Brain microvascular endothelial cell (primary cell): ENCODE results near the gene ELMO2.

Experiments used
- DNase-seq: peaks from one replicate; pipeline ENCODE4 v3.0.0-alpha.2; 2020
- H3K27ac ChIP-seq: fragments of 250-450 bp; sonication (Bioruptor Pico); 2 replicates; pipeline ENCODE4 v1.5.1; 2020; ENCODE audit warnings: mild to moderate bottlenecking, moderate library complexity
- H3K27me3 ChIP-seq: fragments of 250-450 bp; sonication (Bioruptor Pico); replicated peaks from 2 replicates; pipeline ENCODE4 v1.5.1; 2020; ENCODE audit warnings: mild to moderate bottlenecking
- H3K36me3 ChIP-seq: fragments of 250-450 bp; sonication (Bioruptor Pico); replicated peaks from 2 replicates; pipeline ENCODE4 v1.5.1; 2020; ENCODE audit warnings: mild to moderate bottlenecking
- H3K4me3 ChIP-seq: 2 replicates; pipeline ENCODE4 v1.5.1; 2011; ENCODE audit warnings: low read depth, mild to moderate bottlenecking, control low read depth, low read length, moderate library complexity
- CTCF ChIP-seq: IDR thresholded peaks from 2 replicates; pipeline ENCODE4 v1.5.1; 2011; ENCODE audit warnings: low read depth, mild to moderate bottlenecking, moderate library complexity, low read length, control low read depth, inconsistent platforms; ENCODE audit errors: missing control alignments
- in situ Hi-C: cut with HindIII; loops from 2 replicates; pipeline ENCODE4 v1.10.0; 2017; ENCODE audit warnings: low sequenced_read_pairs, low pct_ligation_motif_present

Gene ELMO2

GRCh38 chr20:46350986-46351267 is 55.5 kb downstream of the ELMO2 start:
- TF ChIP-seq CTCF = no peak
- H3K4me3 ChIP-seq = no peak overlapping the region
- in situ Hi-C loops = no loop called here
- H3K27me3 ChIP-seq = no peaks in the 10 kb centered on the region
- H3K27ac ChIP-seq = peak overlapping the region; percentile 89
- H3K36me3 ChIP-seq = peaks cover 18% of the 10 kb centered on the region
- no peak for DNase-seq

- Histone ChIP-seq H3K27ac (peak overlapping the region; percentile 89), H3K36me3 (peaks cover 13% of the 10 kb centered on the region), H3K27me3 (no peaks in the 10 kb centered on the region), H3K4me3 (no peak overlapping the region)
- peak; percentile 95 for DNase-seq
- TF ChIP-seq CTCF = no peak
- in situ Hi-C loops = no loop called here
These were observed 56.0 kb downstream of the ELMO2 start for GRCh38 chr20:46350201-46350985.

- H3K4me3 ChIP-seq = no peak overlapping the region
- H3K27me3 ChIP-seq = no peaks in the 10 kb centered on the region
- in situ Hi-C loops = no loop called here
- H3K27ac ChIP-seq = peak overlapping the region; percentile 89
- no peak for TF ChIP-seq CTCF
- DNase-seq = no peak
- H3K36me3 ChIP-seq = peaks cover 8% of the 10 kb centered on the region
These were observed 56.7 kb downstream of the ELMO2 start for GRCh38 chr20:46349742-46350056.

- peak; percentile 32 for DNase-seq
- in situ Hi-C loops = no loop called here
- Histone ChIP-seq H3K27me3 (no peaks in the 10 kb centered on the region), H3K36me3 (peaks cover 5% of the 10 kb centered on the region), H3K4me3 (no peak overlapping the region), H3K27ac (no peak overlapping the region)
- peak; percentile 87 for TF ChIP-seq CTCF
These were observed 57.2 kb downstream of the ELMO2 start for GRCh38 chr20:46349035-46349741.

- Histone ChIP-seq H3K4me3 (no peak overlapping the region), H3K36me3 (peaks cover 3% of the 10 kb centered on the region), H3K27ac (no peak overlapping the region), H3K27me3 (peaks cover 4% of the 10 kb centered on the region)
- in situ Hi-C loops = no loop called here
- peak; percentile 24 for DNase-seq
- TF ChIP-seq CTCF = peak; percentile 49
These were observed 58.3 kb downstream of the ELMO2 start for GRCh38 chr20:46347841-46348803.
